WTC11 (cell line): ENCODE data around the gene BFSP1.

Source experiments
- ATF2 ChIP-seq: sonication (generic); formaldehyde crosslinking; IDR thresholded peaks from 2 replicates; pipeline ENCODE4 v1.8.1; 2022; ENCODE audit warnings: low read depth, missing genetic modification reagents, borderline replicate concordance
- GRHL2 ChIP-seq: fragments of 250-450 bp; sonication (Bioruptor Pico); IDR thresholded peaks from 2 replicates; pipeline ENCODE4 v1.8.0; 2022; ENCODE audit warnings: mild to moderate bottlenecking, moderate library complexity; ENCODE audit not compliant: insufficient replicate concordance, severe bottlenecking
- MYBL2 ChIP-seq: sonication (generic); formaldehyde crosslinking; IDR thresholded peaks from 2 replicates; pipeline ENCODE4 v1.8.1; 2023; ENCODE audit warnings: mild to moderate bottlenecking, moderate library complexity, missing genetic modification reagents
- NR2C2 ChIP-seq: sonication (generic); formaldehyde crosslinking; IDR thresholded peaks from 2 replicates; pipeline ENCODE4 v1.8.0; 2022; ENCODE audit warnings: mild to moderate bottlenecking, missing genetic modification reagents
- TEAD4 ChIP-seq: sonication (generic); formaldehyde crosslinking; IDR thresholded peaks from 2 replicates; pipeline ENCODE4 v1.8.0; 2022; ENCODE audit warnings: mild to moderate bottlenecking, missing genetic modification reagents
- ZNF423 ChIP-seq: fragments of 250-450 bp; sonication (Bioruptor Pico); IDR thresholded peaks from 2 replicates; pipeline ENCODE4 v2.1.2; 2022; ENCODE audit warnings: mild to moderate bottlenecking, moderate library complexity
- ZNF512 ChIP-seq: sonication (generic); formaldehyde crosslinking; IDR thresholded peaks from 2 replicates; pipeline ENCODE4 v1.8.1; 2022; ENCODE audit warnings: missing genetic modification reagents, borderline replicate concordance
- TF ChIP-seq, protein P1 (sequence below): fragments of 200-600 bp; IDR thresholded peaks from 2 replicates; pipeline ENCODE4 v1.8.0; 2022; ENCODE audit warnings: antibody characterized with exemption
- TF ChIP-seq, protein P2 (sequence below): sonication (generic); formaldehyde crosslinking; IDR thresholded peaks from 2 replicates; pipeline ENCODE4 v1.8.1; 2023; ENCODE audit warnings: mild to moderate bottlenecking, missing genetic modification reagents, moderate library complexity

DNA sequence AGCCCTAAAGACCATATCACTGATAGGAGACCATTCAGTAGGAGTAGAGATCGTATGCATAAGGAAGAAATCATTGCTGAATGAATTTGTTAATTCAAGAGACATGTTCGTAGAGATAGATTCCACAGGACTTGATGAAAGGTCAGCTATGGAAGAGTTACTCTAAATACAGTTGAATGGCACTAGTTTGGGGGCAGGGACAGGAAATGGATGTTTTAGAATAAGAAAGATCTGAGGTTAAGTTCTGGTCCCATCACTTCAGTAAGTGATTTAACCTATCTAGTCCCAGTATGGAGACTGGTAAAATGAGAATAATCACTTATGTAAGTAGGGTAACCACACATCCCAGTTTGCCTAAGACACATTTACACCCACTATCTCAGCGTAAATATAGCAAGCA lies 2.9 kb upstream of the BFSP1 start:
- TF ChIP-seq, protein P1, sequence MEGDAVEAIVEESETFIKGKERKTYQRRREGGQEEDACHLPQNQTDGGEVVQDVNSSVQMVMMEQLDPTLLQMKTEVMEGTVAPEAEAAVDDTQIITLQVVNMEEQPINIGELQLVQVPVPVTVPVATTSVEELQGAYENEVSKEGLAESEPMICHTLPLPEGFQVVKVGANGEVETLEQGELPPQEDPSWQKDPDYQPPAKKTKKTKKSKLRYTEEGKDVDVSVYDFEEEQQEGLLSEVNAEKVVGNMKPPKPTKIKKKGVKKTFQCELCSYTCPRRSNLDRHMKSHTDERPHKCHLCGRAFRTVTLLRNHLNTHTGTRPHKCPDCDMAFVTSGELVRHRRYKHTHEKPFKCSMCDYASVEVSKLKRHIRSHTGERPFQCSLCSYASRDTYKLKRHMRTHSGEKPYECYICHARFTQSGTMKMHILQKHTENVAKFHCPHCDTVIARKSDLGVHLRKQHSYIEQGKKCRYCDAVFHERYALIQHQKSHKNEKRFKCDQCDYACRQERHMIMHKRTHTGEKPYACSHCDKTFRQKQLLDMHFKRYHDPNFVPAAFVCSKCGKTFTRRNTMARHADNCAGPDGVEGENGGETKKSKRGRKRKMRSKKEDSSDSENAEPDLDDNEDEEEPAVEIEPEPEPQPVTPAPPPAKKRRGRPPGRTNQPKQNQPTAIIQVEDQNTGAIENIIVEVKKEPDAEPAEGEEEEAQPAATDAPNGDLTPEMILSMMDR, result no peak
- no peak for TF ChIP-seq GRHL2 (CRISPR knock-in tag)
- TF ChIP-seq, protein P2, sequence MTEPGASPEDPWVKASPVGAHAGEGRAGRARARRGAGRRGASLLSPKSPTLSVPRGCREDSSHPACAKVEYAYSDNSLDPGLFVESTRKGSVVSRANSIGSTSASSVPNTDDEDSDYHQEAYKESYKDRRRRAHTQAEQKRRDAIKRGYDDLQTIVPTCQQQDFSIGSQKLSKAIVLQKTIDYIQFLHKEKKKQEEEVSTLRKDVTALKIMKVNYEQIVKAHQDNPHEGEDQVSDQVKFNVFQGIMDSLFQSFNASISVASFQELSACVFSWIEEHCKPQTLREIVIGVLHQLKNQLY (CRISPR knock-in tag), result no peak
- TF ChIP-seq NR2C2 (CRISPR knock-in tag), result no peak
- TF ChIP-seq MYBL2 (CRISPR knock-in tag), result no peak
- TF ChIP-seq TEAD4 (CRISPR knock-in tag), result no peak
- no peak for TF ChIP-seq ZNF512 (CRISPR knock-in tag)
- TF ChIP-seq ATF2 (CRISPR knock-in tag), result no peak
- TF ChIP-seq ZNF423 (CRISPR knock-in tag), result no peak
